CD4-positive, alpha-beta T cell treated with Interleukin-12 subunit alpha and Interleukin-12 subunit beta, for 1 hour (primary cell): ENCODE results near the gene SPATA21.
"Not testable (repeated sequence)": the region's sequence is repeated elsewhere in the genome, so short reads cannot be mapped to it uniquely, and the experiment has no call there.

Experiments
- DNase-seq: peaks from one replicate; pipeline ENCODE4 v3.0.0-alpha.2; 2020

SPATA21 gene

GRCh38 chr1:16436946-16437474 lies at the start of gene SPATA21:
Gene SPATA21, minus strand, starts transcription at chr1:16437424. Its CDS starts 6,053 bp downstream, at chr1:16431371.
- no peak for DNase-seq

- not testable (repeated sequence) for DNase-seq
Measured at GRCh38 chr1:16487011-16487410, 49.8 kb upstream of the SPATA21 start.

- not testable (repeated sequence) for DNase-seq
Measured at GRCh38 chr1:16486316-16486715, 49.1 kb upstream of the SPATA21 start.

- DNase-seq, result no peak
Measured at GRCh38 chr1:16484931-16485330, 47.7 kb upstream of the SPATA21 start.

GRCh38 chr1:16484501-16484835 lies 47.2 kb upstream of the SPATA21 start:
- DNase-seq, result no peak

GRCh38 chr1:16483639-16484500 lies 46.6 kb upstream of the SPATA21 start:
- not testable (repeated sequence) for DNase-seq

GRCh38 chr1:16483146-16483545 lies 45.9 kb upstream of the SPATA21 start:
- DNase-seq, result not testable (repeated sequence)

GRCh38 chr1:16478091-16478490 lies 40.9 kb upstream of the SPATA21 start:
- no peak for DNase-seq

- DNase-seq, result not testable (repeated sequence)
Measured at GRCh38 chr1:16475771-16476770, 38.8 kb upstream of the SPATA21 start.

GRCh38 chr1:16474891-16475290 lies 37.7 kb upstream of the SPATA21 start:
- not testable (repeated sequence) for DNase-seq

- DNase-seq, result no peak
Measured at GRCh38 chr1:16474166-16474800, 37.1 kb upstream of the SPATA21 start.

GRCh38 chr1:16468558-16468957 lies 31.3 kb upstream of the SPATA21 start:
- DNase-seq, result no peak

- DNase-seq, result no peak
Measured at GRCh38 chr1:16464917-16465625, 27.8 kb upstream of the SPATA21 start.

- DNase-seq, result no peak
Measured at GRCh38 chr1:16462773-16463330, 25.6 kb upstream of the SPATA21 start.

- DNase-seq, result no peak
Measured at GRCh38 chr1:16461681-16462080, 24.5 kb upstream of the SPATA21 start.

GRCh38 chr1:16459352-16459925 lies 22.2 kb upstream of the SPATA21 start:
- no peak for DNase-seq

GRCh38 chr1:16458831-16459230 lies 21.6 kb upstream of the SPATA21 start:
- no peak for DNase-seq

GRCh38 chr1:16456151-16456550 lies 18.9 kb upstream of the SPATA21 start:
- not testable (repeated sequence) for DNase-seq

- DNase-seq, result not testable (repeated sequence)
Measured at GRCh38 chr1:16454909-16455308, 17.7 kb upstream of the SPATA21 start.

- no peak for DNase-seq
Measured at GRCh38 chr1:16451841-16452528, 14.8 kb upstream of the SPATA21 start.
